Mammary epithelial cell (primary cell): ENCODE measurements around the gene GK2.

ENCODE experiments used
- EZH2 ChIP-seq: IDR thresholded peaks from 2 replicates; pipeline ENCODE4 v1.6.1; 2012; ENCODE audit warnings: low read length, inconsistent platforms, borderline replicate concordance
- TF ChIP-seq, protein P1 (sequence below), 2 donors: IDR thresholded peaks in 1 of 2; conservative IDR thresholded peaks in 1 of 2; 2 replicates each; pipeline ENCODE4 v1.5.1; 2011 to 2012; ENCODE audit warnings: inconsistent platforms in 2 of 2, low read length in 2 of 2, mild to moderate bottlenecking in 2 of 2, control low read depth in 1 of 2, low read depth in 1 of 2; ENCODE audit not compliant: insufficient read depth in 1 of 2; ENCODE audit errors: extremely low read depth in 1 of 2

DNA sequence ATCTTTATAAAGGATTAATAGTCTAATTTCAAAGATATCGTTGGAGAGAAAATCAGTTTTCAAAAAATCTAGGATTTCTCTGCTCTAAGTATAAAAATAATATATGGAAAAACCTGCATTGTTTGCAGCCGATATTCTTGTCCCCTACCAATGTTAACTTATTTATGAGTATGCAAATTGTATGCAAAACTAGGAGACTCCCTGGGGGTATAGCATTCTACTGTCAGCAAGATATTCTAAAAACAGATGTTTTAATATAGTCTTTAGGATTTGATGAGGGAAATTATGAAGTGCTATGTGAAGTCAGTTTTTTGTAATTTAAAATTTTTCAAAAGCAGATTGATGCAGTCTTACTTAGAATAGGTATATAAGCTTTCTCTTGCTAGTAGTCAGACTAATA is 40.9 kb downstream of the GK2 start:
- TF ChIP-seq, protein P1, sequence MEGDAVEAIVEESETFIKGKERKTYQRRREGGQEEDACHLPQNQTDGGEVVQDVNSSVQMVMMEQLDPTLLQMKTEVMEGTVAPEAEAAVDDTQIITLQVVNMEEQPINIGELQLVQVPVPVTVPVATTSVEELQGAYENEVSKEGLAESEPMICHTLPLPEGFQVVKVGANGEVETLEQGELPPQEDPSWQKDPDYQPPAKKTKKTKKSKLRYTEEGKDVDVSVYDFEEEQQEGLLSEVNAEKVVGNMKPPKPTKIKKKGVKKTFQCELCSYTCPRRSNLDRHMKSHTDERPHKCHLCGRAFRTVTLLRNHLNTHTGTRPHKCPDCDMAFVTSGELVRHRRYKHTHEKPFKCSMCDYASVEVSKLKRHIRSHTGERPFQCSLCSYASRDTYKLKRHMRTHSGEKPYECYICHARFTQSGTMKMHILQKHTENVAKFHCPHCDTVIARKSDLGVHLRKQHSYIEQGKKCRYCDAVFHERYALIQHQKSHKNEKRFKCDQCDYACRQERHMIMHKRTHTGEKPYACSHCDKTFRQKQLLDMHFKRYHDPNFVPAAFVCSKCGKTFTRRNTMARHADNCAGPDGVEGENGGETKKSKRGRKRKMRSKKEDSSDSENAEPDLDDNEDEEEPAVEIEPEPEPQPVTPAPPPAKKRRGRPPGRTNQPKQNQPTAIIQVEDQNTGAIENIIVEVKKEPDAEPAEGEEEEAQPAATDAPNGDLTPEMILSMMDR (conservative IDR thresholded peaks at IDR 0.05 in 1 of 2, IDR thresholded peaks at IDR 0.05 in 1 of 2; ENCODE audit: extremely low read depth in 1 of 2, insufficient read depth in 1 of 2, low read depth in 1 of 2, low read length in 2 of 2), result no peak
- no peak for TF ChIP-seq EZH2
